ENCODE data around the gene CCDC88B. TPM values are rescaled to one million over a fixed set of nuclear protein-coding genes. Genes with fewer than 3 reads are reported as not detected.

CCDC88B gene
- total RNA-seq, 2 donors from 2014 or later: 14.2 to 15.2 TPM

GRCh38 chr11:64361659-64362058 lies 21.7 kb downstream of the CCDC88B start:
- Histone ChIP-seq H3K4me1 (ENCODE audit: control insufficient read depth, insufficient read depth, low read length) (peaks cover 3% of the 10 kb centered on the region), H3K9ac (ENCODE audit: extremely low read depth, low read length, poor library complexity, severe bottlenecking) (no peak overlapping the region), H3K4me3 (ENCODE audit: low read length) (no peak overlapping the region), H3K27me3 (ENCODE audit: control insufficient read depth, insufficient read depth, low read length, poor library complexity, severe bottlenecking) (no peaks in the 10 kb centered on the region), H3K27ac (ENCODE audit: low read depth, low read length) (no peak overlapping the region), H3K36me3 (ENCODE audit: control insufficient read depth, insufficient read depth, low read length) (peaks cover 43% of the 10 kb centered on the region), H3K9me3 (ENCODE audit: control insufficient read depth, low read length) (no peaks in the 10 kb centered on the region)
- Mint-ChIP-seq H3K27me3 (ENCODE audit: insufficient read depth) (no peaks in the 10 kb centered on the region), H3K9me3 (no peaks in the 10 kb centered on the region), H3K27ac (no peak overlapping the region), H3K4me1 (peaks cover 8% of the 10 kb centered on the region), H3K36me3 (ENCODE audit: low read depth) (peaks cover 47% of the 10 kb centered on the region), H3K4me3 (no peak overlapping the region)
- DNase-seq: no peak
- no peak for TF ChIP-seq CTCF (conservative IDR thresholded peaks at IDR 0.05)
- WGBS, 2 experiments (ENCODE audit: insufficient coverage in 1 of 2, insufficient read length in 1 of 2): 94% methylated on average over 18 of the region's 18 CpGs; no CpG with 5 or more reads in 1 of the 2 experiments

- no peaks in the 10 kb centered on the region for H3K9me3 Mint-ChIP-seq
- H3K4me3 Mint-ChIP-seq: no peak overlapping the region
- H3K4me1 Mint-ChIP-seq: peaks cover 8% of the 10 kb centered on the region
- H3K36me3 Mint-ChIP-seq (ENCODE audit: low read depth): peaks cover 49% of the 10 kb centered on the region
- no peak for TF ChIP-seq CTCF (conservative IDR thresholded peaks at IDR 0.05)
- WGBS, 2 experiments (ENCODE audit: insufficient coverage in 1 of 2, insufficient read length in 1 of 2): 93 to 94% methylated on average over 6 to 10 of the region's 10 CpGs
- no peak overlapping the region for H3K4me3 ChIP-seq (ENCODE audit: low read length)
- H3K27ac ChIP-seq (ENCODE audit: low read depth, low read length): no peak overlapping the region
- peaks cover 46% of the 10 kb centered on the region for H3K36me3 ChIP-seq (ENCODE audit: control insufficient read depth, insufficient read depth, low read length)
- H3K27ac Mint-ChIP-seq: no peak overlapping the region
- H3K9ac ChIP-seq (ENCODE audit: extremely low read depth, low read length, poor library complexity, severe bottlenecking): no peak overlapping the region
- no peak for DNase-seq
- no peaks in the 10 kb centered on the region for H3K27me3 ChIP-seq (ENCODE audit: control insufficient read depth, insufficient read depth, low read length, poor library complexity, severe bottlenecking)
- H3K4me1 ChIP-seq (ENCODE audit: control insufficient read depth, insufficient read depth, low read length): peaks cover 3% of the 10 kb centered on the region
- no peaks in the 10 kb centered on the region for H3K9me3 ChIP-seq (ENCODE audit: control insufficient read depth, low read length)
- no peaks in the 10 kb centered on the region for H3K27me3 Mint-ChIP-seq (ENCODE audit: insufficient read depth)
Observed at GRCh38 chr11:64362339-64362738, 22.3 kb downstream of the CCDC88B start.

- H3K4me1 Mint-ChIP-seq: peaks cover 7% of the 10 kb centered on the region
- H3K4me1 ChIP-seq (ENCODE audit: control insufficient read depth, insufficient read depth, low read length): no peaks in the 10 kb centered on the region
- no peak overlapping the region for H3K27ac ChIP-seq (ENCODE audit: low read depth, low read length)
- 83 to 95% methylated on average over 5 to 6 of the region's 6 CpGs for WGBS, 2 experiments (ENCODE audit: insufficient coverage in 1 of 2, insufficient read length in 1 of 2)
- peaks cover 52% of the 10 kb centered on the region for H3K36me3 ChIP-seq (ENCODE audit: control insufficient read depth, insufficient read depth, low read length)
- DNase-seq: no peak
- H3K9me3 ChIP-seq (ENCODE audit: control insufficient read depth, low read length): no peaks in the 10 kb centered on the region
- H3K4me3 ChIP-seq (ENCODE audit: low read length): no peak overlapping the region
- H3K27me3 Mint-ChIP-seq (ENCODE audit: insufficient read depth): no peaks in the 10 kb centered on the region
- no peak overlapping the region for H3K4me3 Mint-ChIP-seq
- no peak for TF ChIP-seq CTCF (conservative IDR thresholded peaks at IDR 0.05)
- H3K9me3 Mint-ChIP-seq: no peaks in the 10 kb centered on the region
- H3K27ac Mint-ChIP-seq: no peak overlapping the region
- no peaks in the 10 kb centered on the region for H3K27me3 ChIP-seq (ENCODE audit: control insufficient read depth, insufficient read depth, low read length, poor library complexity, severe bottlenecking)
- peaks cover 63% of the 10 kb centered on the region for H3K36me3 Mint-ChIP-seq (ENCODE audit: low read depth)
- H3K9ac ChIP-seq (ENCODE audit: extremely low read depth, low read length, poor library complexity, severe bottlenecking): no peak overlapping the region
Observed at GRCh38 chr11:64364435-64364834, 24.4 kb downstream of the CCDC88B start.

All from endodermal cell (in vitro differentiated cells).